ENCODE data around the gene SYT17.
A peak's percentile ranks its signal among the peaks of the same experiment; 100 is the strongest.

SYT17 gene

DNA sequence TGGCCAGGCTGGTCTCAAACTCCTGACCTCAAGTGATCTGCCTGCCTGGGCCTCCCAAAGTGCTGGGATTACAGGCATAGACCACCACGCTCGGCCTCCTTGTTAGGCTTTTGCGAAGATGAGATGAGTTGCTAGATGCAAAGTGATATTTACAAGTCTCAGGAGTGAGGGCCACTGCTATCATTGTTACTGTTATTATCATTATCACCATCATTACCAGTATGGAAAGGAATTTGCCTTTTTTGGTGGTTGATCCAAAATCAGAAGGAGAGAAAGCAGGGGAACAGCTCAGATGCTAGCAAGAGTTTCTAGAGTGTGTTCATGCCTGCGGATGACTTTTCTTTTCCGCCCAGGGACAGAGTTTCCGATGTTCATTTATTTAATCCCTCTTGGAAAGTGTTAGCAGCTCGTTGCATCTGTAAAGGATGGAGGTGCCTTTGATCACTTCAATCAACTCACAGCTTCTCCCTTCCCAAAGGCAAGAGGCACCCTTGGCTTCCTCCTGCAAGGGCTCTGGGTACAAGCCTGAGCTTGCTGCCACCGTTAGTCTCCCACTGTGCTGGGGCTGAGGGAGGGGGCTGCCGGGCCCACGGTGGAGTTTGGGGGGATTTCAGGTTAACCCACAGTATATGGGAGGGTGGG lies 32.7 kb upstream of the SYT17 start (continued):
- TF ChIP-seq, protein P1, sequence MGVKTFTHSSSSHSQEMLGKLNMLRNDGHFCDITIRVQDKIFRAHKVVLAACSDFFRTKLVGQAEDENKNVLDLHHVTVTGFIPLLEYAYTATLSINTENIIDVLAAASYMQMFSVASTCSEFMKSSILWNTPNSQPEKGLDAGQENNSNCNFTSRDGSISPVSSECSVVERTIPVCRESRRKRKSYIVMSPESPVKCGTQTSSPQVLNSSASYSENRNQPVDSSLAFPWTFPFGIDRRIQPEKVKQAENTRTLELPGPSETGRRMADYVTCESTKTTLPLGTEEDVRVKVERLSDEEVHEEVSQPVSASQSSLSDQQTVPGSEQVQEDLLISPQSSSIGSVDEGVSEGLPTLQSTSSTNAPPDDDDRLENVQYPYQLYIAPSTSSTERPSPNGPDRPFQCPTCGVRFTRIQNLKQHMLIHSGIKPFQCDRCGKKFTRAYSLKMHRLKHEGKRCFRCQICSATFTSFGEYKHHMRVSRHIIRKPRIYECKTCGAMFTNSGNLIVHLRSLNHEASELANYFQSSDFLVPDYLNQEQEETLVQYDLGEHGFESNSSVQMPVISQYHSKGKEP (tag by site-specific recombination; IDR thresholded peaks at IDR 0.05): no peak
- TF ChIP-seq ZNF16 (tag by site-specific recombination; IDR thresholded peaks at IDR 0.05; ENCODE audit: low read depth): no peak
- TF ChIP-seq ZNF239 (tag by site-specific recombination; IDR thresholded peaks at IDR 0.05): no peak
- no peak for TF ChIP-seq ZNF837 (tag by site-specific recombination; IDR thresholded peaks at IDR 0.05)
- TF ChIP-seq ZNF223 (tag by site-specific recombination; IDR thresholded peaks at IDR 0.05): no peak
- TF ChIP-seq ZNF23 (tag by site-specific recombination; IDR thresholded peaks at IDR 0.05; ENCODE audit: borderline replicate concordance): no peak
- no peak for TF ChIP-seq SETDB1 (IDR thresholded peaks at IDR 0.05; ENCODE audit: insufficient read length, low read length)
- no peak for TF ChIP-seq ZNF175 (tag by site-specific recombination; IDR thresholded peaks at IDR 0.05)
- TF ChIP-seq, protein P2, sequence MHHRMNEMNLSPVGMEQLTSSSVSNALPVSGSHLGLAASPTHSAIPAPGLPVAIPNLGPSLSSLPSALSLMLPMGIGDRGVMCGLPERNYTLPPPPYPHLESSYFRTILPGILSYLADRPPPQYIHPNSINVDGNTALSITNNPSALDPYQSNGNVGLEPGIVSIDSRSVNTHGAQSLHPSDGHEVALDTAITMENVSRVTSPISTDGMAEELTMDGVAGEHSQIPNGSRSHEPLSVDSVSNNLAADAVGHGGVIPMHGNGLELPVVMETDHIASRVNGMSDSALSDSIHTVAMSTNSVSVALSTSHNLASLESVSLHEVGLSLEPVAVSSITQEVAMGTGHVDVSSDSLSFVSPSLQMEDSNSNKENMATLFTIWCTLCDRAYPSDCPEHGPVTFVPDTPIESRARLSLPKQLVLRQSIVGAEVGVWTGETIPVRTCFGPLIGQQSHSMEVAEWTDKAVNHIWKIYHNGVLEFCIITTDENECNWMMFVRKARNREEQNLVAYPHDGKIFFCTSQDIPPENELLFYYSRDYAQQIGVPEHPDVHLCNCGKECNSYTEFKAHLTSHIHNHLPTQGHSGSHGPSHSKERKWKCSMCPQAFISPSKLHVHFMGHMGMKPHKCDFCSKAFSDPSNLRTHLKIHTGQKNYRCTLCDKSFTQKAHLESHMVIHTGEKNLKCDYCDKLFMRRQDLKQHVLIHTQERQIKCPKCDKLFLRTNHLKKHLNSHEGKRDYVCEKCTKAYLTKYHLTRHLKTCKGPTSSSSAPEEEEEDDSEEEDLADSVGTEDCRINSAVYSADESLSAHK (tag by site-specific recombination; IDR thresholded peaks at IDR 0.05): peak; percentile 50
- TF ChIP-seq ZNF350 (tag by site-specific recombination; IDR thresholded peaks at IDR 0.05): no peak
- TF ChIP-seq, protein P3, sequence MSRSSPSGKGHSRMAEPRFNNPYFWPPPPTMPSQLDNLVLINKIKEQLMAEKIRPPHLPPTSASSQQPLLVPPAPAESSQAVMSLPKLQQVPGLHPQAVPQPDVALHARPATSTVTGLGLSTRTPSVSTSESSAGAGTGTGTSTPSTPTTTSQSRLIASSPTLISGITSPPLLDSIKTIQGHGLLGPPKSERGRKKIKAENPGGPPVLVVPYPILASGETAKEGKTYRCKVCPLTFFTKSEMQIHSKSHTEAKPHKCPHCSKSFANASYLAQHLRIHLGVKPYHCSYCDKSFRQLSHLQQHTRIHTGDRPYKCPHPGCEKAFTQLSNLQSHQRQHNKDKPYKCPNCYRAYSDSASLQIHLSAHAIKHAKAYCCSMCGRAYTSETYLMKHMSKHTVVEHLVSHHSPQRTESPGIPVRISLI (tag by site-specific recombination; IDR thresholded peaks at IDR 0.05): no peak
- TF ChIP-seq, protein P4, sequence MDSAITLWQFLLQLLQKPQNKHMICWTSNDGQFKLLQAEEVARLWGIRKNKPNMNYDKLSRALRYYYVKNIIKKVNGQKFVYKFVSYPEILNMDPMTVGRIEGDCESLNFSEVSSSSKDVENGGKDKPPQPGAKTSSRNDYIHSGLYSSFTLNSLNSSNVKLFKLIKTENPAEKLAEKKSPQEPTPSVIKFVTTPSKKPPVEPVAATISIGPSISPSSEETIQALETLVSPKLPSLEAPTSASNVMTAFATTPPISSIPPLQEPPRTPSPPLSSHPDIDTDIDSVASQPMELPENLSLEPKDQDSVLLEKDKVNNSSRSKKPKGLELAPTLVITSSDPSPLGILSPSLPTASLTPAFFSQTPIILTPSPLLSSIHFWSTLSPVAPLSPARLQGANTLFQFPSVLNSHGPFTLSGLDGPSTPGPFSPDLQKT (IDR thresholded peaks at IDR 0.05; ENCODE audit: borderline replicate concordance, low read depth, low read length): no peak
- no peak for TF ChIP-seq ZNF146 (tag by site-specific recombination; IDR thresholded peaks at IDR 0.05)
- no peak for TF ChIP-seq ZNF404 (tag by site-specific recombination; IDR thresholded peaks at IDR 0.05)
- TF ChIP-seq ZEB2 (tag by site-specific recombination; IDR thresholded peaks at IDR 0.05): no peak
- peak; percentile 77; the same call in 1 of the 2 replicates for TF ChIP-seq ZNF394 (tag by site-specific recombination; IDR thresholded peaks at IDR 0.05; ENCODE audit: borderline replicate concordance)
- no peak for TF ChIP-seq ZBTB17 (tag by site-specific recombination; IDR thresholded peaks at IDR 0.05)

DNA sequence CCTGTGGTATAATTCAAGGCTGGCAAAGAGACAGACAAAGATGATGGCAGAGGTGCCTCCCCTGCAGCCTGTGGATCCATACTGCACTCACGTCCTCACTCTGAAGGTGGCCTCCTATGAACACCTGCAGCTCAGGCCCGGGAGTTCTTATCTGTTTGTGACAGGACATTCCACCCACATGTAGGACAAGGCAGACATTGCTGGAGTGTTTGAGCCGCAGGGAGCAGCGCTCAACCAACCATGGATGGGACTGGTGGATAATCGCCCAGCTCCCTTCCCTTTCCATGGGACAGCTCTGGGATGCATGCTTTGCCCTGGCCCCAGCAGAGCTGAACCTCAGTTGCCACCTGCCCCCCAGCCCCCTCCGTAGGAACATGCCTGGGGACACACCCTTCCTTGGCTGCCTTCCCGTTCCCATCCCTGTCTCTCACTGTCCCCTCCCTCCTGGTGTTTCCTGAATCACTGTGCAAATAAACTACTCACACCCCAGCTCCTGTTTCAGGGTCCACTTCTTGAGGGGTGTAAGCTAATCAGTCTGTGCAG lies 32.1 kb upstream of the SYT17 start:
- Histone ChIP-seq H3K27ac (ENCODE audit: extremely low read depth, low read depth, low read length) (peak overlapping the region; percentile 39; the same call in 1 of the 2 replicates), H3K9me3 (ENCODE audit: control insufficient read depth, insufficient read depth, low read depth, low read length) (no peaks in the 10 kb centered on the region), H3K4me3 (ENCODE audit: low read depth, low read length) (no peak overlapping the region), H3K4me1 (ENCODE audit: control insufficient read depth, insufficient read depth, low read length) (peaks cover 33% of the 10 kb centered on the region), H3K36me3 (ENCODE audit: control insufficient read depth in 2 of 2, insufficient read depth in 1 of 2, low read length in 2 of 2) (no peaks in the 10 kb centered on the region)
- POLR2A ChIA-PET: interaction anchor here (0.5 to 1.5 kb wide), 5 partner anchors 10 to 56 kb away, joined by 3 to 4 read pairs (median 3); partner anchors contain the start of gene ITPRIPL2
- CTCF ChIA-PET: interaction anchor here (0.5 to 1.3 kb wide), 7 partner anchors 23 to 50 kb away, joined by 3 to 4 read pairs (median 4); no protein-coding TSS in a partner anchor
- peak; percentile 63 for TF ChIP-seq ZNF366 (tag by site-specific recombination; conservative IDR thresholded peaks at IDR 0.05)
- TF ChIP-seq EGR2 (tag by site-specific recombination; IDR thresholded peaks at IDR 0.05; ENCODE audit: low read depth): peak; percentile 20; the same call in 1 of the 2 replicates
- TF ChIP-seq SP2 (tag by site-specific recombination; IDR thresholded peaks at IDR 0.05): peak; percentile 11; the same call in 1 of the 2 replicates
- TF ChIP-seq, protein P5, sequence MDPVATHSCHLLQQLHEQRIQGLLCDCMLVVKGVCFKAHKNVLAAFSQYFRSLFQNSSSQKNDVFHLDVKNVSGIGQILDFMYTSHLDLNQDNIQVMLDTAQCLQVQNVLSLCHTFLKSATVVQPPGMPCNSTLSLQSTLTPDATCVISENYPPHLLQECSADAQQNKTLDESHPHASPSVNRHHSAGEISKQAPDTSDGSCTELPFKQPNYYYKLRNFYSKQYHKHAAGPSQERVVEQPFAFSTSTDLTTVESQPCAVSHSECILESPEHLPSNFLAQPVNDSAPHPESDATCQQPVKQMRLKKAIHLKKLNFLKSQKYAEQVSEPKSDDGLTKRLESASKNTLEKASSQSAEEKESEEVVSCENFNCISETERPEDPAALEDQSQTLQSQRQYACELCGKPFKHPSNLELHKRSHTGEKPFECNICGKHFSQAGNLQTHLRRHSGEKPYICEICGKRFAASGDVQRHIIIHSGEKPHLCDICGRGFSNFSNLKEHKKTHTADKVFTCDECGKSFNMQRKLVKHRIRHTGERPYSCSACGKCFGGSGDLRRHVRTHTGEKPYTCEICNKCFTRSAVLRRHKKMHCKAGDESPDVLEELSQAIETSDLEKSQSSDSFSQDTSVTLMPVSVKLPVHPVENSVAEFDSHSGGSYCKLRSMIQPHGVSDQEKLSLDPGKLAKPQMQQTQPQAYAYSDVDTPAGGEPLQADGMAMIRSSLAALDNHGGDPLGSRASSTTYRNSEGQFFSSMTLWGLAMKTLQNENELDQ (tag by site-specific recombination; IDR thresholded peaks at IDR 0.05; ENCODE audit: low read depth): no peak
- TF ChIP-seq ZNF24 (tag by site-specific recombination; IDR thresholded peaks at IDR 0.05): peak; percentile 17; the same call in 1 of the 2 replicates
- TF ChIP-seq KLF9 (tag by site-specific recombination; IDR thresholded peaks at IDR 0.05; ENCODE audit: low read depth): peak; percentile 90
- TF ChIP-seq YY2 (tag by site-specific recombination; IDR thresholded peaks at IDR 0.05): 0 out of 2 replicates have a peak, but pooled peaks have one; percentile 15
- TF ChIP-seq ZEB2 (tag by site-specific recombination; IDR thresholded peaks at IDR 0.05): no peak; the same call in 1 of the 2 replicates
- TF ChIP-seq IKZF3 (tag by site-specific recombination; IDR thresholded peaks at IDR 0.05): peak; percentile 81
- TF ChIP-seq, protein P6, sequence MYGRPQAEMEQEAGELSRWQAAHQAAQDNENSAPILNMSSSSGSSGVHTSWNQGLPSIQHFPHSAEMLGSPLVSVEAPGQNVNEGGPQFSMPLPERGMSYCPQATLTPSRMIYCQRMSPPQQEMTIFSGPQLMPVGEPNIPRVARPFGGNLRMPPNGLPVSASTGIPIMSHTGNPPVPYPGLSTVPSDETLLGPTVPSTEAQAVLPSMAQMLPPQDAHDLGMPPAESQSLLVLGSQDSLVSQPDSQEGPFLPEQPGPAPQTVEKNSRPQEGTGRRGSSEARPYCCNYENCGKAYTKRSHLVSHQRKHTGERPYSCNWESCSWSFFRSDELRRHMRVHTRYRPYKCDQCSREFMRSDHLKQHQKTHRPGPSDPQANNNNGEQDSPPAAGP (tag by site-specific recombination; IDR thresholded peaks at IDR 0.05): peak; percentile 97
